ENCODE data around the gene ZNF507.

ZNF507 gene

GRCh38 chr19:32349724-32350470, 4.5 kb downstream of the ZNF507 start:
- no peak for TF ChIP-seq POLR2A (IDR thresholded peaks at IDR 0.05; ENCODE audit: low read depth, low read length)
- DNase-seq (ENCODE audit: insufficient read length, low spot score): no peak
- FAIRE-seq: no peak

GRCh38 chr19:32350471-32350865, 5.1 kb downstream of the ZNF507 start:
- no peak for FAIRE-seq
- TF ChIP-seq POLR2A (IDR thresholded peaks at IDR 0.05; ENCODE audit: low read depth, low read length): no peak
- no peak for DNase-seq (ENCODE audit: insufficient read length, low spot score)

- TF ChIP-seq POLR2A (IDR thresholded peaks at IDR 0.05; ENCODE audit: low read depth, low read length): no peak
- no peak for DNase-seq (ENCODE audit: insufficient read length, low spot score)
- no peak for FAIRE-seq
These were observed 5.6 kb downstream of the ZNF507 start for GRCh38 chr19:32350987-32351348.

GRCh38 chr19:32352241-32352630, 6.8 kb downstream of the ZNF507 start:
- TF ChIP-seq POLR2A (IDR thresholded peaks at IDR 0.05; ENCODE audit: low read depth, low read length): no peak
- DNase-seq (ENCODE audit: insufficient read length, low spot score) (no peak), FAIRE-seq (no peak)

- no peak for TF ChIP-seq POLR2A (IDR thresholded peaks at IDR 0.05; ENCODE audit: low read depth, low read length)
- FAIRE-seq (no peak), DNase-seq (ENCODE audit: insufficient read length, low spot score) (no peak)
These were observed 8.9 kb downstream of the ZNF507 start for GRCh38 chr19:32354345-32354744.

- no peak for FAIRE-seq
These were observed 9.9 kb downstream of the ZNF507 start for GRCh38 chr19:32355309-32355708.

GRCh38 chr19:32357720-32358119, 12.3 kb downstream of the ZNF507 start:
- FAIRE-seq: no peak
- no peak for DNase-seq (ENCODE audit: insufficient read length, low spot score)
- TF ChIP-seq POLR2A (IDR thresholded peaks at IDR 0.05; ENCODE audit: low read depth, low read length): no peak

More at GRCh38 chr19:32355309-32355708, 9.9 kb downstream of the ZNF507 start:
- TF ChIP-seq POLR2A (IDR thresholded peaks at IDR 0.05; ENCODE audit: low read depth, low read length): no peak
- no peak for DNase-seq (ENCODE audit: insufficient read length, low spot score)

- DNase-seq (ENCODE audit: insufficient read length, low spot score) (no peak), FAIRE-seq (no peak)
- TF ChIP-seq POLR2A (IDR thresholded peaks at IDR 0.05; ENCODE audit: low read depth, low read length): no peak
These were observed 12.9 kb downstream of the ZNF507 start for GRCh38 chr19:32358321-32358720.

- no peak for FAIRE-seq
- no peak for TF ChIP-seq POLR2A (IDR thresholded peaks at IDR 0.05; ENCODE audit: low read depth, low read length)
- no peak for DNase-seq (ENCODE audit: insufficient read length, low spot score)
These were observed 14.2 kb downstream of the ZNF507 start for GRCh38 chr19:32359581-32359980.

GRCh38 chr19:32361574-32362317, 16.3 kb downstream of the ZNF507 start:
- DNase-seq (ENCODE audit: insufficient read length, low spot score) (no peak), FAIRE-seq (no peak)
- TF ChIP-seq POLR2A (IDR thresholded peaks at IDR 0.05; ENCODE audit: low read depth, low read length): no peak

GRCh38 chr19:32362318-32362691, 16.9 kb downstream of the ZNF507 start:
- DNase-seq (ENCODE audit: insufficient read length, low spot score) (no peak), FAIRE-seq (no peak)
- no peak for TF ChIP-seq POLR2A (IDR thresholded peaks at IDR 0.05; ENCODE audit: low read depth, low read length)

GRCh38 chr19:32363175-32363574, 17.8 kb downstream of the ZNF507 start:
- no peak for TF ChIP-seq POLR2A (IDR thresholded peaks at IDR 0.05; ENCODE audit: low read depth, low read length)
- no peak for FAIRE-seq
- DNase-seq (ENCODE audit: insufficient read length, low spot score): no peak

GRCh38 chr19:32363632-32364031, 18.2 kb downstream of the ZNF507 start:
- FAIRE-seq: no peak
- TF ChIP-seq POLR2A (IDR thresholded peaks at IDR 0.05; ENCODE audit: low read depth, low read length): no peak
- DNase-seq (ENCODE audit: insufficient read length, low spot score): no peak

GRCh38 chr19:32364040-32364439, 18.6 kb downstream of the ZNF507 start:
- no peak for DNase-seq (ENCODE audit: insufficient read length, low spot score)
- no peak for TF ChIP-seq POLR2A (IDR thresholded peaks at IDR 0.05; ENCODE audit: low read depth, low read length)
- FAIRE-seq: no peak

GRCh38 chr19:32367063-32367462, 21.7 kb downstream of the ZNF507 start:
- DNase-seq (ENCODE audit: insufficient read length, low spot score) (no peak), FAIRE-seq (no peak)
- TF ChIP-seq POLR2A (IDR thresholded peaks at IDR 0.05; ENCODE audit: low read depth, low read length): no peak

All from H54 (cell line).